Neural cell (in vitro differentiated cells): ENCODE results near the gene NOL4L. TPM values are rescaled to one million over a fixed set of nuclear protein-coding genes. Genes with fewer than 3 reads are reported as not detected.

ENCODE experiments used
- H2AFZ ChIP-seq: fragments of 200-600, 300-800 bp; sonication (generic), shearing (Covaris generic); 2 replicates; pipeline ENCODE4 v1.6.0; 2014; ENCODE audit warnings: low read depth, mild to moderate bottlenecking, antibody characterized with exemption, low read length, moderate library complexity
- H3F3A ChIP-seq: fragments of 200-600 bp; shearing (Covaris generic); 2 replicates; pipeline ENCODE4 v1.6.1; 2016; ENCODE audit warnings: mild to moderate bottlenecking, moderate library complexity, mixed read lengths, antibody characterized with exemption, low read length; ENCODE audit not compliant: insufficient read depth, poor library complexity, severe bottlenecking
- H3K27ac ChIP-seq: fragments of 200-600, 300-800 bp; sonication (generic), shearing (Covaris generic); 2 replicates; pipeline ENCODE4 v1.5.1; 2014; ENCODE audit warnings: mild to moderate bottlenecking, low read length, moderate library complexity
- H3K27me3 ChIP-seq: fragments of 300-800, 200-600 bp; sonication (generic), shearing (Covaris generic); 2 replicates; pipeline ENCODE4 v1.6.0; 2014; ENCODE audit warnings: mild to moderate bottlenecking, low read depth, low read length, moderate library complexity; ENCODE audit not compliant: insufficient read depth
- H3K36me3 ChIP-seq: fragments of 300-800, 200-600 bp; sonication (generic), shearing (Covaris generic); 2 replicates; pipeline ENCODE4 v1.5.1; 2014; ENCODE audit warnings: mild to moderate bottlenecking, antibody characterized with exemption, low read length, moderate library complexity; ENCODE audit not compliant: insufficient read depth
- H3K4me2 ChIP-seq: fragments of 300-800, 200-600 bp; sonication (generic), shearing (Covaris generic); 2 replicates; pipeline ENCODE4 v1.6.0; 2014; ENCODE audit warnings: mild to moderate bottlenecking, low read length
- H3K4me3 ChIP-seq: fragments of 300-800, 200-600 bp; sonication (generic), shearing (Covaris generic); 2 replicates; pipeline ENCODE4 v1.5.1; 2014; ENCODE audit warnings: mild to moderate bottlenecking, low read length, moderate library complexity
- H3K79me2 ChIP-seq: fragments of 200-600 bp; shearing (Covaris generic); replicated peaks from 2 replicates; pipeline ENCODE4 v1.6.0; 2014; ENCODE audit warnings: mild to moderate bottlenecking, low read length, moderate library complexity; ENCODE audit not compliant: insufficient read depth
- H3K9ac ChIP-seq: fragments of 300-800, 200-600 bp; sonication (generic), shearing (Covaris generic); 2 replicates; pipeline ENCODE4 v1.6.1; 2016; ENCODE audit warnings: mild to moderate bottlenecking, low read length, mixed read lengths
- H3K9me2 ChIP-seq: fragments of 200-600 bp; shearing (Covaris generic); 2 replicates; pipeline ENCODE4 v1.6.1; 2016; ENCODE audit warnings: mild to moderate bottlenecking, low read length, mixed read lengths; ENCODE audit not compliant: insufficient read depth
- H3K9me3 ChIP-seq: fragments of 200-600, 300-800 bp; sonication (generic), shearing (Covaris generic); 2 replicates; pipeline ENCODE4 v1.6.1; 2016; ENCODE audit warnings: mild to moderate bottlenecking, mixed run types, low read length, moderate library complexity, mixed read lengths
- H4K20me1 ChIP-seq: fragments of 200-600 bp; shearing (Covaris generic); 2 replicates; pipeline ENCODE4 v1.6.1; 2016; ENCODE audit warnings: mild to moderate bottlenecking, mixed run types; ENCODE audit not compliant: insufficient read depth
- EP300 ChIP-seq: fragments of 450-650 bp; conservative IDR thresholded peaks from 2 replicates; pipeline ENCODE4 v1.6.1; 2014; ENCODE audit warnings: antibody characterized with exemption, mild to moderate bottlenecking, moderate library complexity; ENCODE audit not compliant: poor library complexity, severe bottlenecking
- EZH2 ChIP-seq: fragments of 200-600, 300-800 bp; shearing (Covaris generic), sonication (generic); IDR thresholded peaks from 2 replicates; pipeline ENCODE4 v1.6.1; 2014; ENCODE audit warnings: antibody characterized with exemption, low read length, borderline replicate concordance, mild to moderate bottlenecking; ENCODE audit not compliant: insufficient read depth, poor library complexity, severe bottlenecking
- MXI1 ChIP-seq: fragments of 450-650 bp; conservative IDR thresholded peaks from 2 replicates; pipeline ENCODE4 v1.6.1; 2014; ENCODE audit warnings: antibody characterized with exemption, mild to moderate bottlenecking; ENCODE audit not compliant: poor library complexity, severe bottlenecking
- POLR2AphosphoS5 ChIP-seq: IDR thresholded peaks from 2 replicates; pipeline ENCODE4 v1.6.1; 2012
- RAD21 ChIP-seq: fragments of 450-650 bp; conservative IDR thresholded peaks from 2 replicates; pipeline ENCODE4 v1.6.1; 2014; ENCODE audit warnings: antibody characterized with exemption, mild to moderate bottlenecking, moderate library complexity
- SMC3 ChIP-seq: fragments of 450-650 bp; conservative IDR thresholded peaks from 2 replicates; pipeline ENCODE4 v1.6.1; 2014; ENCODE audit warnings: antibody characterized with exemption, mild to moderate bottlenecking, moderate library complexity; ENCODE audit not compliant: poor library complexity
- TAF1 ChIP-seq: IDR thresholded peaks from 2 replicates; pipeline ENCODE4 v1.6.1; 2012; ENCODE audit warnings: low read depth
- polyA plus RNA-seq: library from polyadenylated mRNA; depleted of rRNA; stranded (reverse); fragments of >200 nt; gene quantifications from 2 replicates; pipeline ENCODE4 v1.2.3, GENCODE V29; 2014
- TF ChIP-seq, protein P1 (sequence below): fragments of 450-650 bp; IDR thresholded peaks from 2 replicates; pipeline ENCODE4 v1.5.1; 2014; ENCODE audit warnings: antibody characterized with exemption, mild to moderate bottlenecking, moderate library complexity; ENCODE audit not compliant: poor library complexity, severe bottlenecking
- TF ChIP-seq, protein P2 (sequence below): IDR thresholded peaks from 2 replicates; pipeline ENCODE4 v1.6.1; 2012; ENCODE audit warnings: borderline replicate concordance

The NOL4L gene
- polyA plus RNA-seq, 1 donor from 2014 or later = 20.4 TPM

DNA sequence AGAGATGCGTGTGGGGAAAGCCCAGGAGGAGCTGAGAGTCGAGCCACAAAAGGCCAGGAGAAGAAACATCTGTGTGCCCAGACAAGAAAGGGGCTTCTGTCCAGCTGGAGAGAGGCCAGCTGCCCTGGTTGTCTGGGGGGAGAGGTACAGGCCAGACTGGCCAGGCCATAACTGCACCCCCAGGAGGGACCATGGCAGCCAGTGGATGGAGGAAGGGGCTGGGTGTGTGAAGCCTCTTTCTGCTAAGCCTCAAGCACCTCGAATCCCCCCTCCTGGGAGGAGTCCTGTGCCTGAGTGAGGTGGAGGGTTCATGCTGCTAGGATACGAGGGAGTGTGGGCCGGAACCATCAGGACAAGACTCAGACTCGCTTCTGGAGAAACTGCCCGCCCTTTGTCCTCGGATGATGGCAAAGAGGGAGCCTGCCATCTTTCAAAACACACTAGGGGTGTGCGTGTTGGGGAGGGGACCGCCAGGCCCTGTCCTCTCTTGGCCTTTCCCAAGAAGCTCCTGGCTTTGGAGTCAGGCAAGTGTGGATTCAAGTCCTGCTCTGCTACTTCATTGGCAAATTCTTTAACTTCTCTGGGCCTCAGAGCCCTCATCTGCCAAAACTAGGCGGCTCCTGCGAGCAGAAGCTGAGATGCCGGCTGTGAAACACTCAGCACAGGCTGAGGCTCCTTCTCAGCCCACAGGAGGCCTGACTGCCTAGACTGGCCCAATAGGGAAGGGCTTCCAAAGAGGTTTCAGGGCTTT lies 136.7 kb downstream of the NOL4L start:
- H3K9me3 ChIP-seq = no peaks in the 10 kb centered on the region
- TF ChIP-seq MXI1 = no peak
- H3K4me3 ChIP-seq = no peak overlapping the region
- H3K79me2 ChIP-seq = no peaks in the 10 kb centered on the region
- no peak overlapping the region for H3K9ac ChIP-seq
- no peaks in the 10 kb centered on the region for H3F3A ChIP-seq
- no peaks in the 10 kb centered on the region for H4K20me1 ChIP-seq
- H3K9me2 ChIP-seq = no peaks in the 10 kb centered on the region
- no peak overlapping the region for H2AFZ ChIP-seq
- no peaks in the 10 kb centered on the region for H3K27me3 ChIP-seq
- H3K27ac ChIP-seq = no peak overlapping the region
- H3K4me2 ChIP-seq = no peak overlapping the region
- peaks cover 8% of the 10 kb centered on the region for H3K36me3 ChIP-seq

DNA sequence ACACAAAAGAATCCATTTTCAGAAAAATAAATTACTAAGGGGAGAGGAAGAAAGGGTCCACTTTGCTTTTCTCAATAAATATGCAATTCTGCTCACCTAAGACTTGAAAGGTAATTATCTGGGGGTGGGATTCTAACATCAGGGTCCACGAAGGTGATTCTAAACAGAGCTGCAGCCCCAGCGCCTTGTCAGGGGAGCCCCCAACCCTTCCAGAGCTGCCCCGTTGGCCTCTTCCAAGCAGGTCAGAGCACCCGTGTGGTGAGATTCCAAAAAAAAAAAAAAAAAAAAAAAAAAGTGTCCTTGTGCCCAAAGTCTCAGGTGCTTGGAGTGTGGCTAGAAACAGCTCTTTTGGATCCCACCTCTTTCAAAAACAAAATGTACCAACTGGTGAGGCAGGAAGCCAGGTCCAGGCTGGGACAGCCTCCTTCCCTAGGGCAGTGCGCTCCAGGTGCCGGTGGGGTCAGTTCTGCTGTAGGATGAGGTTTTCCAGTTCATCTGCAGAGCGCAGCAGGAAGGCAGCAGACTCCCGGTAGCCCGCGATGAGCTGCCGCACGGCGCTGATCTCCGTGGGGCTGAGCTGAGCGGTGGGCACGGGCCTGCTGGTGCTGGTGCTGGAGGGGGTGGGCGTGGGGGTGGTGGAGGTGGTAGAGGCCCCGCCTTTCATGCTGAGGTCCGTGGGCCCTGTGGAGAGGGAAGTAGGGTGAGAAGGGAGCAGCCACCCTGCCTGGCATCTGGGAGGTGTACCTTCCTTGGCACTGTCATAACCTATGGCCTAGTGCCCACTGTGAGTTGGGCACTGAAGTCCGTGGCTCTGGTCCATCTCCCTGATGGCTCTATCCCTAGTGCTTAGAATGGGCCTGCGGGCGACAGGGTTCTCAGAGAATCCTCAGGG lies 137.8 kb downstream of the NOL4L start:
- Histone ChIP-seq H3K4me2 (no peak overlapping the region), H3K4me3 (no peak overlapping the region), H3F3A (no peaks in the 10 kb centered on the region), H3K36me3 (peaks cover 8% of the 10 kb centered on the region), H3K27me3 (no peaks in the 10 kb centered on the region), H3K9me2 (no peaks in the 10 kb centered on the region), H3K9ac (no peak overlapping the region), H2AFZ (no peak overlapping the region), H4K20me1 (no peaks in the 10 kb centered on the region), H3K9me3 (no peaks in the 10 kb centered on the region), H3K27ac (no peak overlapping the region), H3K79me2 (no peaks in the 10 kb centered on the region)
- TF ChIP-seq RAD21 = no peak
- no peak for TF ChIP-seq POLR2AphosphoS5
- no peak for TF ChIP-seq EZH2
- no peak for TF ChIP-seq TAF1
- TF ChIP-seq, protein P1, sequence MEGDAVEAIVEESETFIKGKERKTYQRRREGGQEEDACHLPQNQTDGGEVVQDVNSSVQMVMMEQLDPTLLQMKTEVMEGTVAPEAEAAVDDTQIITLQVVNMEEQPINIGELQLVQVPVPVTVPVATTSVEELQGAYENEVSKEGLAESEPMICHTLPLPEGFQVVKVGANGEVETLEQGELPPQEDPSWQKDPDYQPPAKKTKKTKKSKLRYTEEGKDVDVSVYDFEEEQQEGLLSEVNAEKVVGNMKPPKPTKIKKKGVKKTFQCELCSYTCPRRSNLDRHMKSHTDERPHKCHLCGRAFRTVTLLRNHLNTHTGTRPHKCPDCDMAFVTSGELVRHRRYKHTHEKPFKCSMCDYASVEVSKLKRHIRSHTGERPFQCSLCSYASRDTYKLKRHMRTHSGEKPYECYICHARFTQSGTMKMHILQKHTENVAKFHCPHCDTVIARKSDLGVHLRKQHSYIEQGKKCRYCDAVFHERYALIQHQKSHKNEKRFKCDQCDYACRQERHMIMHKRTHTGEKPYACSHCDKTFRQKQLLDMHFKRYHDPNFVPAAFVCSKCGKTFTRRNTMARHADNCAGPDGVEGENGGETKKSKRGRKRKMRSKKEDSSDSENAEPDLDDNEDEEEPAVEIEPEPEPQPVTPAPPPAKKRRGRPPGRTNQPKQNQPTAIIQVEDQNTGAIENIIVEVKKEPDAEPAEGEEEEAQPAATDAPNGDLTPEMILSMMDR = no peak
- TF ChIP-seq, protein P2, sequence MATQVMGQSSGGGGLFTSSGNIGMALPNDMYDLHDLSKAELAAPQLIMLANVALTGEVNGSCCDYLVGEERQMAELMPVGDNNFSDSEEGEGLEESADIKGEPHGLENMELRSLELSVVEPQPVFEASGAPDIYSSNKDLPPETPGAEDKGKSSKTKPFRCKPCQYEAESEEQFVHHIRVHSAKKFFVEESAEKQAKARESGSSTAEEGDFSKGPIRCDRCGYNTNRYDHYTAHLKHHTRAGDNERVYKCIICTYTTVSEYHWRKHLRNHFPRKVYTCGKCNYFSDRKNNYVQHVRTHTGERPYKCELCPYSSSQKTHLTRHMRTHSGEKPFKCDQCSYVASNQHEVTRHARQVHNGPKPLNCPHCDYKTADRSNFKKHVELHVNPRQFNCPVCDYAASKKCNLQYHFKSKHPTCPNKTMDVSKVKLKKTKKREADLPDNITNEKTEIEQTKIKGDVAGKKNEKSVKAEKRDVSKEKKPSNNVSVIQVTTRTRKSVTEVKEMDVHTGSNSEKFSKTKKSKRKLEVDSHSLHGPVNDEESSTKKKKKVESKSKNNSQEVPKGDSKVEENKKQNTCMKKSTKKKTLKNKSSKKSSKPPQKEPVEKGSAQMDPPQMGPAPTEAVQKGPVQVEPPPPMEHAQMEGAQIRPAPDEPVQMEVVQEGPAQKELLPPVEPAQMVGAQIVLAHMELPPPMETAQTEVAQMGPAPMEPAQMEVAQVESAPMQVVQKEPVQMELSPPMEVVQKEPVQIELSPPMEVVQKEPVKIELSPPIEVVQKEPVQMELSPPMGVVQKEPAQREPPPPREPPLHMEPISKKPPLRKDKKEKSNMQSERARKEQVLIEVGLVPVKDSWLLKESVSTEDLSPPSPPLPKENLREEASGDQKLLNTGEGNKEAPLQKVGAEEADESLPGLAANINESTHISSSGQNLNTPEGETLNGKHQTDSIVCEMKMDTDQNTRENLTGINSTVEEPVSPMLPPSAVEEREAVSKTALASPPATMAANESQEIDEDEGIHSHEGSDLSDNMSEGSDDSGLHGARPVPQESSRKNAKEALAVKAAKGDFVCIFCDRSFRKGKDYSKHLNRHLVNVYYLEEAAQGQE = no peak
- TF ChIP-seq EP300 = no peak
- no peak for TF ChIP-seq SMC3
- TF ChIP-seq MXI1 = no peak
